GM12865 (cell line): Measurements from ENCODE around the gene CALM3.

Experiments used
- DNase-seq: peaks from one replicate; pipeline ENCODE4 v3.0.0; 2010; ENCODE audit warnings: low read depth
- H3K4me3 ChIP-seq: 2 replicates; pipeline ENCODE4 v1.5.1; 2011; ENCODE audit warnings: mild to moderate bottlenecking, low read depth, low read length, control low read depth
- TF ChIP-seq, protein P1 (sequence below): IDR thresholded peaks from 2 replicates; pipeline ENCODE4 v1.5.1; 2011; ENCODE audit warnings: low read length, control low read depth, low read depth, inconsistent platforms; ENCODE audit not compliant: insufficient read depth; ENCODE audit errors: missing control alignments

The CALM3 gene

GRCh38 chr19:46614114-46614722 is 13.1 kb downstream of the CALM3 start:
- DNase-seq: peak; percentile 84
- no peak overlapping the region for H3K4me3 ChIP-seq
- TF ChIP-seq, protein P1, sequence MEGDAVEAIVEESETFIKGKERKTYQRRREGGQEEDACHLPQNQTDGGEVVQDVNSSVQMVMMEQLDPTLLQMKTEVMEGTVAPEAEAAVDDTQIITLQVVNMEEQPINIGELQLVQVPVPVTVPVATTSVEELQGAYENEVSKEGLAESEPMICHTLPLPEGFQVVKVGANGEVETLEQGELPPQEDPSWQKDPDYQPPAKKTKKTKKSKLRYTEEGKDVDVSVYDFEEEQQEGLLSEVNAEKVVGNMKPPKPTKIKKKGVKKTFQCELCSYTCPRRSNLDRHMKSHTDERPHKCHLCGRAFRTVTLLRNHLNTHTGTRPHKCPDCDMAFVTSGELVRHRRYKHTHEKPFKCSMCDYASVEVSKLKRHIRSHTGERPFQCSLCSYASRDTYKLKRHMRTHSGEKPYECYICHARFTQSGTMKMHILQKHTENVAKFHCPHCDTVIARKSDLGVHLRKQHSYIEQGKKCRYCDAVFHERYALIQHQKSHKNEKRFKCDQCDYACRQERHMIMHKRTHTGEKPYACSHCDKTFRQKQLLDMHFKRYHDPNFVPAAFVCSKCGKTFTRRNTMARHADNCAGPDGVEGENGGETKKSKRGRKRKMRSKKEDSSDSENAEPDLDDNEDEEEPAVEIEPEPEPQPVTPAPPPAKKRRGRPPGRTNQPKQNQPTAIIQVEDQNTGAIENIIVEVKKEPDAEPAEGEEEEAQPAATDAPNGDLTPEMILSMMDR: peak; percentile 86

GRCh38 chr19:46615966-46616365 is 14.8 kb downstream of the CALM3 start:
- no peak overlapping the region for H3K4me3 ChIP-seq
- DNase-seq: no peak
- TF ChIP-seq, protein P1: no peak

GRCh38 chr19:46616631-46617322 is 15.6 kb downstream of the CALM3 start:
- TF ChIP-seq, protein P1: peak; percentile 35
- DNase-seq: peak; percentile 73
- H3K4me3 ChIP-seq: no peak overlapping the region; the same call in 1 of the 2 replicates

- H3K4me3 ChIP-seq: no peak overlapping the region
- TF ChIP-seq, protein P1: no peak
- no peak for DNase-seq
Observed at GRCh38 chr19:46617601-46618000, 16.5 kb downstream of the CALM3 start.

DNA sequence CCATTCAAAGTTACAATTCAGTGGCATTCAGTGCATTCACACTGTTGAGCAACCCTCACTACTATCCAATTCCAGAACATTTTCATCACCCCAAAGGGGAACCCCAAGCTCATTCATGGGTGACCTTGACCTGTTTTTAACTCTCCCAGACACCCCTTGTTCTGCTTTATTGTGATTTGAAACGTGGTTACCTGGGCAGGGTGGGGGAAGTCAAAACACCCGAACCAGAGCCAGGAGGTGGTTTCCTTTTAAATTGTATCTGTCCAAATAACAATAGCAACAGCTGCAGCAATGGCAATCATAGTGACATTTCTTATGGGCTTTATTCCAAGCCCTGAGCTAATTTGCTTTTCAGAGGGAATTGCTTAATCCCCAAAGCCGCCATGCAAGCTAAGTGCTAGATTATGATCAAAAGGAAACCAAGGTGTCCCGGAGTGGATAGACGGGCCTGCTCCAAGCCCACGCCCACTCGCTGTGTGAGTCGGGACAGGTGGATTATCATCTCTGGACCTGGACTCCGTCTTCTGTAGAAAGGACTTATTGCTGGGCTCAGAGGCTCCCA is 17.6 kb downstream of the CALM3 start:
- peak overlapping the region; percentile 48 for H3K4me3 ChIP-seq
- DNase-seq: peak; percentile 85
- TF ChIP-seq, protein P1: no peak

DNA sequence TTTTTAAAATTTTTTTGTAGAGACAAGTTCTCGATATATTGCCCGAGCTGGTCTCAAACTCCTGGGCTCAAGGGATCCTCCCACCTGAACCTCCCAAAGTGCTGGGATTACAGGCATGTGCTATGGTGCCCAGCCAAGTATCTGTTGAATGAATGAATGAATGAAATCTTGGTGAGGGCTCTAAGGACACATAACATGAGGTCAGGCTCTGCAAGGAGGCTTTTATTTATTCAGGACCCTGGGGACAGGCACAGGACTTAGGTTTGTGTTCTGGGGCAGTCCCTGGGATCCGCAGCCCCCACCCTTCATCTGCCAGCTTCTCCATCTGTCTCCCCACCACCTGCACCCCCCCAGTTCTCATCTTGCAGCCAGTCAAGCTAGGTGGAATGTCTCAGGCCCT is 19.1 kb downstream of the CALM3 start:
- DNase-seq: no peak
- no peak overlapping the region for H3K4me3 ChIP-seq
- TF ChIP-seq, protein P1: no peak
